Hepatocyte (in vitro differentiated cells): Measurements from ENCODE around the gene KRAS. TPM values are rescaled to one million over a fixed set of nuclear protein-coding genes. Genes with fewer than 3 reads are reported as not detected.
A peak's percentile ranks its signal among the peaks of the same experiment; 100 is the strongest.

ENCODE experiments used
- DNase-seq: peaks from one replicate; pipeline ENCODE4 v3.0.0-alpha.2; 2016; ENCODE audit warnings: low spot score
- H2AFZ ChIP-seq: fragments of 200-600 bp; sonication (generic); 2 replicates; pipeline ENCODE4 v1.6.0; 2016; ENCODE audit warnings: antibody characterized with exemption, mild to moderate bottlenecking
- H3K27ac ChIP-seq: fragments of 200-600 bp; sonication (generic); 2 replicates; pipeline ENCODE4 v1.5.1; 2016; ENCODE audit warnings: mild to moderate bottlenecking
- H3K27me3 ChIP-seq: fragments of 200-600 bp; sonication (generic); 2 replicates; pipeline ENCODE4 v1.6.1; 2016
- H3K36me3 ChIP-seq: fragments of 200-600 bp; sonication (generic); replicated peaks from 2 replicates; pipeline ENCODE4 v1.5.1; 2016; ENCODE audit warnings: low read depth; ENCODE audit not compliant: insufficient read depth
- H3K4me1 ChIP-seq: fragments of 200-600 bp; sonication (generic); 2 replicates; pipeline ENCODE4 v1.5.1; 2016; ENCODE audit warnings: mild to moderate bottlenecking, moderate library complexity; ENCODE audit not compliant: insufficient read depth
- H3K4me2 ChIP-seq: fragments of 200-600 bp; sonication (generic); 2 replicates; pipeline ENCODE4 v1.6.0; 2016
- H3K4me3 ChIP-seq: fragments of 200-600 bp; sonication (generic); 2 replicates; pipeline ENCODE4 v1.5.1; 2016; ENCODE audit warnings: mild to moderate bottlenecking
- H3K79me2 ChIP-seq: fragments of 200-600 bp; sonication (generic); 2 replicates; pipeline ENCODE4 v1.6.0; 2017; ENCODE audit warnings: mild to moderate bottlenecking
- H3K9me2 ChIP-seq: fragments of 200-600 bp; sonication (generic); replicated peaks from 2 replicates; pipeline ENCODE4 v1.6.0; 2017; ENCODE audit warnings: mild to moderate bottlenecking; ENCODE audit not compliant: insufficient read depth
- H3K9me3 ChIP-seq: fragments of 200-600 bp; sonication (generic); 2 replicates; pipeline ENCODE4 v1.5.1; 2016; ENCODE audit warnings: low read depth, mild to moderate bottlenecking
- H4K20me1 ChIP-seq: fragments of 200-600 bp; sonication (generic); 2 replicates; pipeline ENCODE4 v1.6.0; 2016; ENCODE audit warnings: mild to moderate bottlenecking; ENCODE audit not compliant: insufficient read depth, poor library complexity, severe bottlenecking
- CTCF ChIP-seq: fragments of 200-600 bp; sonication (generic); IDR thresholded peaks from 2 replicates; pipeline ENCODE4 v1.5.1; 2016; ENCODE audit warnings: antibody characterized with exemption, mild to moderate bottlenecking; ENCODE audit not compliant: poor library complexity
- EZH2 ChIP-seq: fragments of 200-600 bp; sonication (generic); IDR thresholded peaks from 2 replicates; pipeline ENCODE4 v1.6.1; 2016; ENCODE audit warnings: antibody characterized with exemption, mild to moderate bottlenecking, borderline replicate concordance
- EZH2phosphoT487 ChIP-seq: fragments of 200-600 bp; sonication (generic); IDR thresholded peaks from one replicate; pipeline ENCODE4 v1.6.1; 2018; ENCODE audit warnings: antibody characterized with exemption, mild to moderate bottlenecking, low read depth, moderate library complexity; ENCODE audit not compliant: unreplicated experiment, severe bottlenecking
- WGBS: methylation state at CpG from one replicate; pipeline ENCODE4 v1.1.6; 2016; ENCODE audit warnings: low lambda C conversion rate; ENCODE audit errors: missing lambda C conversion rate; 5-methylcytosine and 5-hydroxymethylcytosine counted together
- polyA plus RNA-seq: library from polyadenylated mRNA; unstranded; fragments of >200 nt; fragmentation: Nextera tagmentation; extraction: Ambion mirVana; gene quantifications from 2 replicates; pipeline ENCODE4 v1.2.1, GENCODE V29; 2016
- total RNA-seq: library from RNA; depleted of rRNA; stranded (reverse); fragments of >200 nt; gene quantifications from 2 replicates; pipeline ENCODE4 v1.2.3, GENCODE V29; 2014

Gene KRAS
- total and polyA plus RNA-seq, 2 experiments from 2014 or later, result 42.5 to 43.6 TPM

DNA sequence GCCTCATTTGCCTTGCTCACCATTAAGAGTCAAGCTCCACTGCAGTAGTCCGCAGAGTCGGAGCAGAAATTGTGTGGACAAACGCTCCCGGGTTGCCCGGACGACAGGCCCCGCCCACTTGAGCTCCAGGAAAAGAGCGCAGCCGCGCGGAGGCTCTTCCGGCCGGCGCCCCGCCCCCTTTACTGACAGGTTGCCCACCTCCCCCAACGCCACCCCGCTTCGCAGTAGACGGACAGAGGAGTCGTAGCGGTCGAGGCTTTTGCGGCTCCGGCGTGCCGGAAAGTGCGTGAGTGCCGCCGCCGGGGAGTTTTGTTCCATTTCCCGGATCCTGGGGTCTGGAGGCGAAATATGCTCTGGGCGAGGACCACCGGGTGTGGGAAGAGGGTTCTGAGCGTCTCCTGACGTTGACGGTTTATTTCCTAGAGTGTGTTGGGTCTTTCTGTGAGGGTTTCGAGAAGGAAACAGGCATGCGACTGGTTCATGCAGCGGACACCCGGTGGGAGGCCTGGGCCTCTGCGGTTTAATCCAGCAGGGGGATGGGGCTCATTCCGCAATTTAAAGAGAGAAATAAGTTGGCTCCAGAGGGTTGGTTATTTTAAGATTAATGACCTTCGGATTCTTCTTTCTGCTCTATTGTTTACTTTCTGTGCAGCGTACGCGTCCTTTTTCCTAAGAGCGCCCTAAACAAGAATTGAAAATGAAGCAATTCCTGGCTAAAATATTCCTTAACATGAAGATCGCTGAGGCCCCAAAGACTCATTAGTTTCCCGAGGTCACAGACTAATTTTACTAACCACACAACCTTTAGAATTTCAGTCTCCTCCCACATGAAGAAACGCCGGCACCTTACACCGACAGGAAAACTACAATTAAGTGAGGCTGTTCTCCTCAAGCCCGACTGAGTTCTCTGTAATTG, 55.4 kb downstream of the KRAS start, which contains the start of the genes DNAI7 and ETFRF1:
DNAI7 (minus strand) TSS at position 105 of the 916 bp plus-strand sequence; CDS start at position 23, 82 bp downstream.
ETFRF1 (plus strand) TSS at position 182 of the 916 bp plus-strand sequence. CDS start 8,720 bp downstream, outside the sequence.
- no peaks in the 10 kb centered on the region for H3K9me2 ChIP-seq
- TF ChIP-seq CTCF (peak; percentile 7), EZH2phosphoT487 (no peak), EZH2 (no peak)
- H3K9me3 ChIP-seq, result no peaks in the 10 kb centered on the region
- H3K4me2 ChIP-seq, result peak within 1 kb of the TSS; percentile 95
- no peaks in the 10 kb centered on the region for H3K27me3 ChIP-seq
- peak within 1 kb of the TSS; percentile 77 for H2AFZ ChIP-seq
- peaks cover 9% of the 10 kb centered on the region for H3K4me1 ChIP-seq
- whole genome bisulfite sequencing, result 1% methylated on average over 53 of the region's 54 CpGs
- no peaks in the 10 kb centered on the region for H3K36me3 ChIP-seq
- H3K79me2 ChIP-seq, result peaks cover 19% of the 10 kb centered on the region
- H3K27ac ChIP-seq, result peak within 1 kb of the TSS; percentile 98
- H3K4me3 ChIP-seq, result peak within 1 kb of the TSS; percentile 79
- H4K20me1 ChIP-seq, result no peaks in the 10 kb centered on the region
- DNase-seq, result peak; percentile 100

DNA sequence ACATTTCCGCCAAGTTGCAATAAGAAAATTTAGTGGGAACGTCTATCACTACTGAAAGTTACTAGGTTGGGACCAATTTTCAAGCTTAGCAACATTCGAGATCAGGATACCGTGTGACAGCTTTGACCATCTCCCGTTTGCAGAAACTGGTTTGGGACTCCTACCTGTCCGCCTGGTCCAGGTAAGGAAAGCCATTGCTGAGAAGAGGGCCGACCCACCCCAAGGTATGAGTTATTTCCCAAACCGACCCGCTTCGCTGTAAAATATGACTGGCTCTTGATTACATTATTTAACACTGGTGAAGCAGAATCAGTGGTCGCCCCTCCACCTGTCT, 56.0 kb downstream of the KRAS start:
- peak overlapping the region; percentile 73 for H2AFZ ChIP-seq
- H3K9me2 ChIP-seq, result no peaks in the 10 kb centered on the region
- H3K9me3 ChIP-seq, result no peaks in the 10 kb centered on the region
- H3K4me2 ChIP-seq, result peak overlapping the region; percentile 85
- no peaks in the 10 kb centered on the region for H4K20me1 ChIP-seq
- H3K4me3 ChIP-seq, result peak overlapping the region; percentile 40
- no peaks in the 10 kb centered on the region for H3K36me3 ChIP-seq
- peak overlapping the region; percentile 42 for H3K27ac ChIP-seq
- TF ChIP-seq EZH2phosphoT487 (no peak), EZH2 (no peak), CTCF (no peak)
- peaks cover 19% of the 10 kb centered on the region for H3K79me2 ChIP-seq
- WGBS, result 14% methylated on average over 11 of the region's 11 CpGs
- DNase-seq, result no peak
- H3K4me1 ChIP-seq, result peaks cover 9% of the 10 kb centered on the region
- H3K27me3 ChIP-seq, result no peaks in the 10 kb centered on the region

GRCh38 chr12:25194214-25194613, 56.5 kb downstream of the KRAS start:
- TF ChIP-seq EZH2, result no peak
- no peak for TF ChIP-seq CTCF
- no peak for TF ChIP-seq EZH2phosphoT487
- no peak for DNase-seq
- peak overlapping the region; percentile 73 for H2AFZ ChIP-seq

More at GRCh38 chr12:25194214-25194613, 56.5 kb downstream of the KRAS start:
- H3K79me2 ChIP-seq, result peaks cover 19% of the 10 kb centered on the region
- H3K36me3 ChIP-seq, result no peaks in the 10 kb centered on the region
- peaks cover 9% of the 10 kb centered on the region for H3K4me1 ChIP-seq
- 48% methylated on average over 1 of the region's 1 CpG for WGBS
- H3K9me3 ChIP-seq, result no peaks in the 10 kb centered on the region
- H3K9me2 ChIP-seq, result no peaks in the 10 kb centered on the region
- no peaks in the 10 kb centered on the region for H4K20me1 ChIP-seq
- peak overlapping the region; percentile 40 for H3K4me3 ChIP-seq
- H3K27ac ChIP-seq, result peak overlapping the region; percentile 42
- H3K4me2 ChIP-seq, result peak overlapping the region; percentile 85
- H3K27me3 ChIP-seq, result no peaks in the 10 kb centered on the region
